Activated CD8-positive, alpha-beta memory T cell treated with anti-CD3 and anti-CD28 coated beads, Interleukin-2, amount 50 U/mL, for 4 hours (primary cell): Measurements from ENCODE around the gene ATL2.
"Not testable (repeated sequence)": the region's sequence is repeated elsewhere in the genome, so short reads cannot be mapped to it uniquely, and the experiment has no call there.

Source experiments
- DNase-seq: peaks from one replicate; pipeline ENCODE4 v3.0.0-alpha.2; 2020

ATL2 gene

GRCh38 chr2:38377050-38377828, at the start of gene ATL2:
TSS of gene ATL2 (minus strand) at chr2:38377273. CDS start at chr2:38377260, 13 bp downstream.
- DNase-seq = peak; percentile 93

DNA sequence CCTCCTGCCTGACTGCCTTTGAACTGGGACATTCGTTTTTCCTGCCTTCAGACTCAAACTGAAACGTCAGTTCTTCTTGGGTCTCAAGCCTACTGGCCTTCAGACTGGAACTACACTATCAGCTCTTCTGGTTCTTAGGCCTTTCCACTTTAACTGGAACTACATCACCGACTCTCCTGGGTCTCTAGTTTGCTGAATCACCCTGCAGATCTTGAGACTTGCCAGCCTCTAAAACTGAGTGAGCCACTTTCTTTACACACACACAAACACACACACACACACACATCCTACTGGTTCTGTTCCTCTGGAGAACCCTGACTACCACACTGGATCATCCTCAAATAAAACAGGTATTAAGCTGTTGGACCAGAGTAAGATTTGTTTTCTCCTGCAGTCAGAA, 46.7 kb upstream of the ATL2 start:
- no peak for DNase-seq

DNA sequence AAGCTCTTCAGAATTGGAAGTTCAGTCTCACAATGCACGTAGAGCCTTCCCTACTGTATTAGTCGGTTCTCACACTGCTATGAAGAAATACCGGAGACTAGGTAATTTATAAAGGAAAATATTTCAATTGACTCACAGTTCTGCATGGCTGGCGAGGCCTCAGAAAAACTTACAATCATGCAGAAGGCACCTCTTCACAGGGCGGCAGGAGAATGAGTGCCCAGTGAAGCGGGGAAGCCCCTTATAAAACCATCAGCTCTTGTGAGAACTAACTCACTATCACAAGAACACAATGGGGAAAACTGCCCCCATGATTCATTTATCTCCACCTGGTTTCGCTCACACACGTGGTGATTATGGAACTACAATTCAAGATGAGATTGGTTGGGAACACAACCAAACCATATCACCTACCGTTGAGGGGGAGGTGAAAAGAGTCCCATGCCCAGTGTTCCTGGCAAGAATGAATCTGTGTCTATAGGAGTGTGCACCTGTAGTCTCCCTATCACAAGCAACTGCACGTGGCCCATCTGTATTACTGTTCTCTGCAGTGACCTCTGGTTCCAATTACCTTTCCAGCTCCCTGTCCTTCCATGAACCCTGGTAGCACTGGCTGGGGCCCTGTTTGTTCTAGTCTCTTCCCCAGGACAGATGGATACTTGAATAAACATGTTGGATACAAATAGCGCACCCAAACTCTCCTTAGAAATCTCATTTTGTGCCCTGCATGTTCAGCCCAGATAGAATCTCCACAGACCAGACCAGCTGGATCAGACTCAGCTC, 44.4 kb upstream of the ATL2 start:
- no peak for DNase-seq

GRCh38 chr2:38419499-38419898, 42.4 kb upstream of the ATL2 start:
- DNase-seq = no peak

DNA sequence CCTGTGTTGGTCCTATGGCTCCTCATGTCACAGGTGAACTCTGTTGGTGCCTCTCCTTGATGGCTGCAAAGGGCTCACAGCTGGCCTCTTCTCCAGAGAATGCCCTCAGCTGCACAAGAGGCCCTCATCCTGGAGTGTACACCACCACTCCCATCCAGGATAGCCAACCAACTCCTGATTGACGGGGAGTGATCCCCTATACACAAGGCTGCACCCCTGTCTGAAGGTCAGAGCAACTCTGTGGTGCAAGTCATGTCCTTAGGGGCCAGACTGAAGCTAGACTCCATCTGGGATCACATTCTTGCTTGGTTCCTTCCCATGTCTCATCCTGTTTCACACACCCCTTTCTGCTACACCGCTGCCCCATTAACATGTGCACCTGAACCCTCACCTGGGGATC, 41.7 kb upstream of the ATL2 start:
- no peak for DNase-seq

GRCh38 chr2:38417745-38418689, 40.9 kb upstream of the ATL2 start:
- no peak for DNase-seq

DNA sequence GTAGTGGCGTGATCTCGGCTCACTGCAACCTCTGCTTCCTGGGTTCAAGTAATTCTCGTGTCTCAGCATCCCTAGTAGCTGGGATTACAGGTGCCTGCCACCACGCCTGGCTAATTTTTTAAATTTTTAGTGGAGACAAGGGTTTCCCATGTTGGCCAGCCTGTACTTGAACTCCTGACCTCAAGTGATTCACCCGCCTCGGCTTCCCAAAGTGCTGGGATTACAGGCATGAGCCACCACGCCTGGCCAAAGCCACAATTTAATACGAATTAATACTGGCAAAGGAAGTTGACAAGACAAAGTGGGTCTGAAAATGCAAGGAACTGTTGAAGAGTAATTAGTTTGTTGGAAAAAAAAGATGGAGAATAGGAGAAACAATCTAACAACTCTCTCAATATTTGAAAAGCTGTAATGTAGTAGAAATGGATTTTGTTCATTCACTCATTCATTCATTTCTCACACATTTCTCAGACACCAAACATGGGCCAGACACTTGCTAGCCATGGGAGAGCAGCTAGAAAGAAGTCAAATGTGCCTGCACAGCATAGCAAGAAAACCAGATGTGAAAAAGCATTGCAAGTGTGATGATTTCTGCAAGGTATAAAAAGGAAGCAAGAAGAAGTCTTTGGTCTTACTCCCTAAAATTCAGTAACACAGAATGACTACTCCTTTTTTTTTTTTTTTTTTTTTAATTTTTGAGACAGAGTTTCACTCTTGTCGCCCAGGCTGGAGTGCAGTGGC, 39.4 kb upstream of the ATL2 start:
- DNase-seq = no peak

DNA sequence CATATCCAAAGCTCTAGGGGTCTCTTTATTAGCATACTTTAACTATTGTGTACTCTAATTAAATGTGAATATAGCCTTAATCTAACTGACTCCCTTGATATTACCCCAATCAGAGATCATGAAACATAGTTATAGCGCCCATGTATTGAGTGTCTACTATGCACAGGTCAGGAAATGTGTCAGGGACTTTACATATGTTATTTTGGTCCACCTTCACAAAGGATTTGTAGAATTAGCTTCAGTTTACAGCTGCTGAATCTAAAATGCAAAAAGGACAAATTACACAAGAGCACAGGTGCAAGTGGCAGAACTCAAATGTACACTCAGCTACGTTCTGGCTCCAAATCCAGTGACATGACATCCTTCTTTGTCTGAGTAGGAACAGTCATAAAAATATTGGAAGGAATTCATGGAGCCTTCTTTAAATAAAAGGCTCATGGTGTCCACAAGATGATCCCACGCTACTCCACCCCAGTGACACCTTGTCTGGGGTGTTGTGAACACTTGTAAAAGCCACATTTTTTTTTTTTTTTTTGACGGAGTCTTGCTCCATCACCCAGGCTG, 38.7 kb upstream of the ATL2 start:
- DNase-seq = no peak

GRCh38 chr2:38415023-38415422, 38.0 kb upstream of the ATL2 start:
- DNase-seq = no peak

GRCh38 chr2:38412235-38412871, 35.3 kb upstream of the ATL2 start:
- DNase-seq = not testable (repeated sequence)

DNA sequence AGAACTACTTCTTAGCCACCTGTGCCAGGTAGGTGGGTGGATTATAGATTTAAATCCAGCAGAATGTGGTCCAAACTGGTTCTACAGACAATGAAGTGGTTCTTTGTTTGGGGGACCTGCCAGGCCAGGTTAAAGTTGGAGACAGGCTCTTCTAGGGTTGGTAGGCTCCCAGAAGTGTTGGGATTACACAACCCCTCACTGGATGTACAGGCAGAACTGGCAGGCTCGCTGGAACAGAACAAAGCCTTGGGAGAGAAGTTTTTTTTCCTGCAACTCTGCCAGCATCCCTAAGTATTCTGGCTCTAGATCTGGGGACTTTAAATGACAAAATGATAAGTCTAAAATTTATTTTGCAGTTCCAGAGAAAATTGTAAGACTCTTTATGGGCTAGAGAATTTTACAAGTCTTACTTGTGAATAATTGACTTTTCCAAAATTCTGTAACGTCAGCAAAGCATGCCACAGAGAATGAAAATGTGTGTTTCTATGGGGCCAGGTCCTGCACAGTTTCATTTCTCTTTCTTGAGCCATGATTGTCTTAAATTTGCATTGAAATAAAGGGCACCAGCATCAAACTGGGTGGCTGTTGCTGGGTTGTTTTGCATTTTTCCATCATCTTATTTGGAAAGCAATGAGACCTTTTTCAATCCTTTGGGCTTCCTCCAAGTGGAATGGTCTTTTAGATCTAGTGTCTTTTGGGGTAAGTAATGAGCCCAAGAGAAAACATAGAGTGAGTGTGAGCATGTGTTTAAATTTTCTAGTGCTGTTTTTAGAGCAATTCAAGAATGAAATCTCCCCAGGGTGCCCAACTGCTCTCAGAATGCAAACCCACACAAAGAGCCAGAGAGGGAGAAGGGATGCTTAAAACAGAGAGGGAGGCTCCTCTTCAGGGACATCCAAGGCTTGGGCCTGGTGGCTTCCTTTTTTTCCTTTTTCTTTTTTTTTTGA, 32.4 kb upstream of the ATL2 start:
- DNase-seq = no peak

GRCh38 chr2:38407111-38407682, 30.1 kb upstream of the ATL2 start:
- DNase-seq = no peak

DNA sequence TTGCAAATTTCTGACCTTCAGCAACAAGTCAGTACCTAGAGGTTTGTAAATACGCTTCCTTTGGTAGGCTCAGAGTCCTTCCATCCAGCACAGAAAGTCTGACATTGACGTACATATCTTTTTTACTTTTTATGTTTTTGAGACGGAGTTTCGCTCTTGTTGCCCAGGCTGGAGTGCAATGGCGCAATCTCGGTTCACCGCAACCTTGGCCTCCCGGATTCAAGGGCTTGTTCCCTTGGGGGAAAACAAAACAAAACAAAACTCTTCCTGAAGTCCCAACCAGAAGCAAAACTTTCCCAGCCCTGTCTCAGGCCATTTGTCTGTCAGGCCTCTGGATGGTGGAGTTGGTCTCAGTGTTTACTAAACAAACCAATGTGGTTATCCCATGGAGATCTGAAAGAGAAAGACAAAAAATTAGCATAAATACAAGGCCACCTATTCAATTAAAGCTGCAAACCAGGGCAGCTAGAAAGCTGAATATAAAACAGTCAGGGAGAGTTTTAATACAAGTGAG, 29.6 kb upstream of the ATL2 start:
- no peak for DNase-seq

DNA sequence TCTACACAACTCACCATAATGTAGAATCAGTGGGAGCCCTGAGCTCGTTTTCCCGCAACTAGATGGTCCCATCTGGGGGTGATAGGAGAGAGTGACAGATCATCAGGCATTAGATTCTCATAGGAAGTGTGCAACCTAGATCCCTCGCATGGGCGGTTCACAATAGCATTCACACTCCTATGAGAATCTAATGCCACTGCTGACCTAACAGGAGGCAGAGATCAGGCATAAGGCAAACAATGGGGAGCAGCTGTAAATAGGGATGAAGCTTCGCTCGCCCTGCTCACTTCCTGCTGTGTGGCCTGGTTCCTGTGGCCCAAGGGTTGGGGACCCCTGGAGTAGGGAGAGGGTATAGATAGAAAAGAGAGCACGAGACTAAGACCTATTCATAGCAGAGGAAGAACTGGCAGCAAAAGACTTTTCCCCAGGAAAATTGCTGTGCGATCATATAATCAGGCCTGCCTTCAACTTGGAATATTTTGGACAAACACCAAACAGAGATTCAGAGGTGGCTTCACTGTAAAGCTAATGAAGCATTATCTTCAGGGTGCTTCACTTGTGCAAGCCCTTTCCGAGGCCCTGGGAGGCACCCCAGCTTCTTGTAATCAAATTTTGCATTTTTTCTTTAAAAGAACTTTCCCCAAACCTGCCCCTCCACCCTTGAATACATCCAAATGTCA, 29.0 kb upstream of the ATL2 start:
- no peak for DNase-seq

GRCh38 chr2:38400513-38400912, 23.4 kb upstream of the ATL2 start:
- no peak for DNase-seq

DNA sequence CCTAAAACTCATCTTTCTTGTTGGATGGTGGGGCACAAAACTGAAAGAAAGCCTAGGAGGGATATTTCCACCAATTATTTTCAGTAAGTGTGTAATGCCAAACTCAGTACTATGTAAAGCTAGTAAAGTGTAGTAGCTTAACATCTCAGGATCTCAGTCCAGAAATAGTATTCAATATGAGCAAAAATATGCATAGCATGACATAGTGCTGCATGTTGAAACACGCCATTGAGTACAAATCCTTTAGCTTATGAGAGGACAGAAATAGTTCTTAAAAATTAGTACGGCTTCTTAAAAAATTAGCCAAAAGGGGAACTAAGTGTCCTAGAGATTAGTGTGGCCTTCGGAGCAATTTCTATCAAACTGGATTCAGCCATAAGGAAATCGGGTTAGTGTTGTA, 21.7 kb upstream of the ATL2 start:
- DNase-seq = no peak

GRCh38 chr2:38394903-38395341, 17.8 kb upstream of the ATL2 start:
- no peak for DNase-seq

DNA sequence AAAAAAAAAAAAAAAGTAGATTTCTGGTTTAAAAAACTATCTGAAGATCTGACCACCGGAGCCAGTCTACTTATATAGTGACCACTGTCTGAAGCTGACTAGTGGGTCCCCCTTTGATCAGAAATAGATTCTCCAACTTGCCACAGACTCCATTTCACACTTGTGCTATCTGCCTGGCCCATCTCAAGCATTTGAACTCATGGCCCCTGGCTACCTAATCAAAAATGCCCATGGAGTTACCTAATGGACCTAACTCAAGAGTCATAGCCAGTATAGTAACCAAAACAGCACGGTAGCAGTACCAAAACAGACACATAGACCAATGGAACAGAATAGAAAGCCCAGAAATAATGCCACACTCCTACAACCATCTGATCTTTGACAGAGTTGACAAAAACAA, 17.0 kb upstream of the ATL2 start:
- no peak for DNase-seq

- no peak for DNase-seq
Observed at GRCh38 chr2:38390947-38391346, 13.9 kb upstream of the ATL2 start.
